Measurements from ENCODE around the gene NT5DC2. TPM values are rescaled to one million over a fixed set of nuclear protein-coding genes. Genes with fewer than 3 reads are reported as not detected.

NT5DC2 gene
- total RNA-seq, 2 donors from 2014 or later: 47.6 to 83.4 TPM

GRCh38 chr3:52501046-52501445, 32.6 kb downstream of the NT5DC2 start:
- H3K27ac ChIP-seq: no peak overlapping the region
- no peaks in the 10 kb centered on the region for H3K4me1 ChIP-seq (ENCODE audit: control insufficient read depth in 1 of 2, low read depth in 2 of 2)
- H3K27me3 ChIP-seq (replicated peaks; ENCODE audit: insufficient read depth): no peaks in the 10 kb centered on the region
- no peak for ATAC-seq (ENCODE audit: insufficient number of reproducible peaks, low FRiP score, low read depth)
- no peak for TF ChIP-seq CTCF (IDR thresholded peaks at IDR 0.05)
- H3K9me3 ChIP-seq: no peaks in the 10 kb centered on the region
- DNase-seq (ENCODE audit: low spot score): no peak
- H3K36me3 ChIP-seq: no peaks in the 10 kb centered on the region
- H3K4me3 ChIP-seq: no peak overlapping the region

- H3K4me3 ChIP-seq: no peak overlapping the region
- no peaks in the 10 kb centered on the region for H3K9me3 ChIP-seq
- DNase-seq (ENCODE audit: low spot score) (no peak), ATAC-seq (ENCODE audit: insufficient number of reproducible peaks, low FRiP score, low read depth) (no peak)
- H3K4me1 ChIP-seq (ENCODE audit: control insufficient read depth in 1 of 2, low read depth in 2 of 2): peaks cover 0 to 6% of the 10 kb centered on the region in 2 donors
- H3K27me3 ChIP-seq (replicated peaks; ENCODE audit: insufficient read depth): no peaks in the 10 kb centered on the region
- no peak overlapping the region for H3K27ac ChIP-seq
- TF ChIP-seq CTCF (IDR thresholded peaks at IDR 0.05): no peak
- H3K36me3 ChIP-seq: no peaks in the 10 kb centered on the region
These were observed 35.3 kb downstream of the NT5DC2 start for GRCh38 chr3:52498137-52499054.

GRCh38 chr3:52495777-52496602, 37.7 kb downstream of the NT5DC2 start:
- ATAC-seq (ENCODE audit: insufficient number of reproducible peaks, low FRiP score, low read depth): no peak
- no peak for DNase-seq (ENCODE audit: low spot score)
- Histone ChIP-seq H3K27me3 (replicated peaks; ENCODE audit: insufficient read depth) (no peaks in the 10 kb centered on the region), H3K4me3 (peak overlapping the region; percentile 53), H3K9me3 (no peaks in the 10 kb centered on the region), H3K36me3 (peaks cover 20% of the 10 kb centered on the region), H3K27ac (peak overlapping the region in 1 of 2 donors; percentile 27), H3K4me1 (ENCODE audit: control insufficient read depth in 1 of 2, low read depth in 2 of 2) (peaks cover 0 to 6% of the 10 kb centered on the region in 2 donors)
- no peak for TF ChIP-seq CTCF (IDR thresholded peaks at IDR 0.05)

GRCh38 chr3:52494886-52495495, 38.7 kb downstream of the NT5DC2 start, which contains the start of gene STAB1:
STAB1 (plus strand) TSS chr3:52495338; CDS start chr3:52495414, 76 bp downstream.
- Histone ChIP-seq H3K9me3 (no peaks in the 10 kb centered on the region), H3K27me3 (replicated peaks; ENCODE audit: insufficient read depth) (no peaks in the 10 kb centered on the region), H3K4me3 (peak within 1 kb of the TSS; percentile 53), H3K4me1 (ENCODE audit: control insufficient read depth in 1 of 2, low read depth in 2 of 2) (peaks cover 5 to 6% of the 10 kb centered on the region in 2 donors), H3K27ac (peak within 1 kb of the TSS in 1 of 2 donors; percentile 27), H3K36me3 (peaks cover 30% of the 10 kb centered on the region)
- DNase-seq (ENCODE audit: low spot score): no peak
- TF ChIP-seq CTCF (IDR thresholded peaks at IDR 0.05): no peak
- no peak for ATAC-seq (ENCODE audit: insufficient number of reproducible peaks, low FRiP score, low read depth)

All from thoracic aorta (tissue), 2 donors.